HG02973 (cell line): Measurements from ENCODE around the gene TBC1D3C.
"Not testable (repeated sequence)": the region's sequence is repeated elsewhere in the genome, so short reads cannot be mapped to it uniquely, and the experiment has no call there.

Experiments
- ATAC-seq: cut with Tn5 transposase; IDR thresholded peaks from one replicate; pipeline ENCODE4 v1.9.1; 2021; ENCODE audit warnings: moderate library complexity; ENCODE audit not compliant: unreplicated experiment

TBC1D3C gene

DNA sequence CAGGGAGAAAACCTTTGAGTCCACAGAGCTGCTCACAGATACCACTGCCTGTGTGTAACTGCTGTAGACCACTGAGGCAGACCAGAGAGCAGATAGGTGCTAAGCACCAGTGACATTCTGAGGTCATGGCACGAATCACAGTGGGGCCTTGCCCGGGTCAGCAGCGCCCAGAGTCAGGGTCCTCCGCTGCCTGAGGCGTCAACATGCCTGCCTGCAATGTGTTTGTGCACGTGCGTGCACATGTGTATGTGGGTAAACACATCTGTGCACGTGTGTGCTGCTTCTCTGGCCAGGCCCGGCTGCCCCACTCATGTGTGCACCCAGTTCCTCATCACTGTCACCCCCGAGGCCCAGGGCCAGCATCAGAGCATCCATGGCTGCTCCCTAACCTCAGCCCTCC is at the start of gene TBC1D3C:
TBC1D3C (minus strand) TSS at position 101 of the 400 bp plus-strand sequence. CDS start 1,568 bp downstream, outside the sequence.
- ATAC-seq: not testable (repeated sequence)

GRCh38 chr17:38099262-38099661 is 30.8 kb upstream of the TBC1D3C start:
- ATAC-seq: not testable (repeated sequence)

DNA sequence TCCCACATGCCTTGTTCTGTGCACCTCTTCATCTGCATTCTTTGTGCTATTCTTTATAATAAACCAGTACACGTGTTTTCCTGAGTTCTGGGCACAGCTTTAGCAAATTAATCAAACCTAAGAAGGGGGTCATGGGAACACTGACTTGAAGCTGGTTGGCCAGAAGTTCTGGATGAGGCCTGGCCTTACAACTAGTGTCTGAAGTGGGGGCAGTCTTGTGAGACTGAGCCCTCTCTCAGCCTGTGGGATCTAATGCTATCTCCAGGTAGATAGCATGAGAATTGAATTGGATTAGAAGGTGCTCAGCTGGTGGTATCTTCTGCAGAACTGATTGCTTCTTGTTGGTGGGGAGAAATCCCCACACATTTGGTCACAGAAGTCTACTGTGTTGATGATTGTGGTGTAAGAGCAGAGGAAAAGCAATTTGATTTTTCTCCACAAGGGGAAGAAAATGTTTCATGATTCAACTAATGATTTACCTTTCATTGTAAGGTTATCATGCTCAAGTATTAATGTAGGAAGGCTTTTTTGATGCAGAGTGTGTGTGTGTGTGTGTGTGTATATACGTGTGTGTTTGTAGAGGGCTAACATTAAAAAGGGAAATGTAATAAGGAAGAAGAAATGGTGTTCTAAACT is 25.7 kb upstream of the TBC1D3C start:
- ATAC-seq: not testable (repeated sequence)

DNA sequence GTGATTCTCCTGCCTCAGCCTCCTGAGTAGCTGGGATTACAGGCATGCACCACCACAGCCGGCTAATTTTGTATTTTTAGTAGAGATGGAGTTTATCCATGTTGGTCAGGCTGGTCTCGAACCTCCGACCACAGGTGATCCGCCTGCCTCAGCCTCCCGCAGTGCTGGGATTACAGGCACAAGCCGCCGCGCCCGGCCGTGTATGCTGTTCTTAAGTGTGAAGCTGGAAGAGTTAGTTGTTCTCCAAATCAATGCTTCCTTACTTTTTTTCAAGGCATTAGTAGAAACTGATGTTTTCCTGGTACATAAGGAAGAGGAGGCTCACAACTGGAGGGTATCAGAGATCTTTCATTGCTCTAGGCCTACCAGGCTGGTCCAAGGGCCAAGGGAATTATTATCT is 19.7 kb upstream of the TBC1D3C start:
- ATAC-seq: not testable (repeated sequence)

DNA sequence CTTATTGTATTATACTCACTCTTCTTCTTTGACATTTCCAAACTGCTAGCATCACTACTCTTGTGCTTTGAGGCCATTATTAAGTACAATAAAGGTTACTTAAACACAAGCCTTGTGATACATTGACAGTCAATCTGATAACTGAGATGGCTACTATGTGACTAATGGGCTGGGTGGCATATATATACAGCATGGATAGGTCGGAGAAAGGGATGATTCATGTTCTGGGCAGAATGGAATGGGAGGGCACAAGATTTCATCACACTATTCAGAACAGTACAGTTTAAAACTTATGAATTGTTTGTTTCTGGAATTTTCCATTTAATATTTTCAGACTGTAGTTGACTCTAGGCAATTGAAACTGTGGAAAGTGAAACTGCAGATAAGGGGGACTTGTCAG is 18.9 kb upstream of the TBC1D3C start:
- ATAC-seq: not testable (repeated sequence)
